ENCODE measurements around the gene ANKRD13B.

Gene ANKRD13B

GRCh38 chr17:29562615-29563014 lies 30.3 kb upstream of the ANKRD13B start:
- no peak overlapping the region for H3K4me3 ChIP-seq (ENCODE audit: low read length)
- H3K27me3 ChIP-seq (ENCODE audit: insufficient read depth, low read length): no peaks in the 10 kb centered on the region
- H3K9me3 ChIP-seq (ENCODE audit: low read length): no peaks in the 10 kb centered on the region
- no peak overlapping the region for H2AFZ ChIP-seq (ENCODE audit: low read depth, low read length)
- H3K4me1 ChIP-seq (ENCODE audit: insufficient read depth, low read length): no peaks in the 10 kb centered on the region
- peaks cover 8% of the 10 kb centered on the region for H3K36me3 ChIP-seq (ENCODE audit: insufficient read depth, low read length)

GRCh38 chr17:29563816-29564215 lies 29.1 kb upstream of the ANKRD13B start:
- H3K4me3 ChIP-seq (ENCODE audit: low read length): no peak overlapping the region
- no peak overlapping the region for H2AFZ ChIP-seq (ENCODE audit: low read depth, low read length)
- no peaks in the 10 kb centered on the region for H3K4me1 ChIP-seq (ENCODE audit: insufficient read depth, low read length)
- H3K36me3 ChIP-seq (ENCODE audit: insufficient read depth, low read length): peaks cover 8% of the 10 kb centered on the region
- H3K9me3 ChIP-seq (ENCODE audit: low read length): no peaks in the 10 kb centered on the region
- H3K27me3 ChIP-seq (ENCODE audit: insufficient read depth, low read length): no peaks in the 10 kb centered on the region

DNA sequence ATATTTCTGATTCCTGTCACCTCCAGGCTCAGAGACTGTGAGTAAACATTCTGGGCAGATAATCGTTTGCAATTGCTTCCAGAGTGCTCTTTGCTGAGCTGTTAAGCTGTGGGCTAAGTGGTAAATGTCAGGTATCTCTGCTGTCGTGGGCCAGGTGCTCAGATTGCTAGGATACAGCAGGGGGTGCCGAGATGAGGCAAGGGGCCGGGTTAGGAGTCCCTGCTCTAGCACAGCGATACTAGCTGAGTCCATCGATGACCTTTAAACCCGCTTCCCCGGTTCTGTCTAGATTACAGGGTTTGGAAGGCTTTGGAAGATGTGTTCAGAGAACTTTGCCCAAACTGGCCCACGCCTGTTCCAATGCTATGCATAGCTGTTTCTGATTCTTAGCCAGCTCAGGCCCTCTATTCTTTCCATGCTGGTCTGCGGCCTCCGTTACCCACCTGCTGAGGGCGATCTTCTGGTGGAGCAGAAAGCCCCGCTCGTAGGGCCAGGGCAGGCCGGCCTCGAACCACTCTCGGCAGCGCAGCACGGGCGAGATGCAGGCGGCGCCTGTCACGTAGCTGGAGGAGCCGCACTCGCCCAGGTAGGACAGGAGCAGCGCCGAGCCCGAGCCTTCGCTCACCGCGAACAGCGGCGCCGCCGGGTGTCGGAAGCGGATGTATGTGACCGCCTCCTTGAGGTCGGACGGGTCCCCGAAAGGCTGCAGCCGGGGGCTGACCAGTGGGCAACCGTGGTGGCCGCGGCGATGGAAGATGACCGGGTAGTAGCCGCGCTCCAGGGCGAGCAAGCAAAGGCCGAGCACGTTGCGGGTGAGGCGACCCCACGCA lies 27.1 kb upstream of the ANKRD13B start:
- Histone ChIP-seq H2AFZ (ENCODE audit: low read depth, low read length) (peak overlapping the region; percentile 83), H3K4me3 (ENCODE audit: low read length) (peak overlapping the region; percentile 84), H3K27me3 (ENCODE audit: insufficient read depth, low read length) (no peaks in the 10 kb centered on the region), H3K4me1 (ENCODE audit: insufficient read depth, low read length) (peaks cover 8% of the 10 kb centered on the region), H3K36me3 (ENCODE audit: insufficient read depth, low read length) (peaks cover 8% of the 10 kb centered on the region), H3K9me3 (ENCODE audit: low read length) (no peaks in the 10 kb centered on the region)

DNA sequence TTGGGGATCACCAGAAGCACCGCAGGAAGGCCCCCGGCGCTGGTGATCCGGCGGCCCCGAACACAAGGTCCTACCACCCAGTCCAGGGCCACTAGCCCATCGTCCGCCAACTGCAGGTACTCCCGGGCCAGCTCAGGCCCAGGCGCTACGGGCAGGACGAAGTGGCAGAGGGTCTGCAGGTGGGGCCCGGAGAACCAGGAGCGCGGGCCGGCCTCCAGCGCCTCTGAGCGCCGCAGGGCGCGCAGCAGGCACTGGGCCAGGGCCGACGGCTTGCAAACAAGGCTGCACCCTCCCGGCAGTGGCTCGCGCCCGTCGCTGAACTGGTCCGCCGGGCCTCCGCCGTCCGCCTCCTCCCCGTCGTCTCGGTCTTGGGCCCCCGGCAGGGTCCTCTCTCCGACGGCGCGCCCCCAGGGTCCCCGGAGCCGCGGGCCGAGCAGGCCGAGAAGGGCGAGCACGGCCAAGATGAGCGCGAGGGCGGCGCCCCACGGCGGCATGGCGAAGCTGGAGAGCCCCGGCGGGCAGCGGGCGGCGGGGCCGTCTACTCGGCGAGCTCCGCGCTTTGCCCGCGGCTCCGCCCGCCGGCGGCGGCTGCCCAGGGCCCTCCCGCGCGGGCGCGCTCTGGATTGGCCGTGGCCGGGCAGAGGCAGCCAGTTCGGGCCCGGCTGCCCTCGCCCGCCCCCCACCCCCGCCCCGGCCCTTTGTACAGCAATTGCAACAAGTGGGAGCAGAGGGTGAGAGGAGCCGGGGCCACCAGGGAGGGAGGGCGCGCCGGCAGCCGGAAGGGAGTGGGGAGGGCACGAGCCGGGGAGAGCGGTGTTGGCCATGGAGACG lies 26.2 kb upstream of the ANKRD13B start, which contains the start of gene ABHD15:
Gene ABHD15 (minus strand): TSS at position 565 of the 831 bp plus-strand sequence. CDS start 71 bp downstream, at position 494.
- Histone ChIP-seq H3K27me3 (ENCODE audit: insufficient read depth, low read length) (no peaks in the 10 kb centered on the region), H2AFZ (ENCODE audit: low read depth, low read length) (peak within 1 kb of the TSS; percentile 83), H3K4me3 (ENCODE audit: low read length) (peak within 1 kb of the TSS; percentile 84), H3K36me3 (ENCODE audit: insufficient read depth, low read length) (peaks cover 16% of the 10 kb centered on the region), H3K4me1 (ENCODE audit: insufficient read depth, low read length) (peaks cover 8% of the 10 kb centered on the region), H3K9me3 (ENCODE audit: low read length) (no peaks in the 10 kb centered on the region)

DNA sequence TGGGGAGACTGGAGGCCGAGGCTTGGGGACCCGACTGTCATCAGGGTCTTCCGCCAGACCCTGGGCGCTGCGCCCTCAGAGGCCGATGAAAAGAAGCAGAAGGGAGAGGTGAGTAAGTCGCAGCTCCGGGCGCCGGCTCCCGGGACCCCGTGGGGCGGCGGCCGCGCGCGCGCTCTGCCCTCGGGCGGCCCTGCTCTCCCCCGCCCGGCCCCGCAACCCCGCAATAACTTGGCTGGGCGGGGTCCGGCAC lies 25.7 kb upstream of the ANKRD13B start:
- H3K4me1 ChIP-seq (ENCODE audit: insufficient read depth, low read length): peaks cover 8% of the 10 kb centered on the region
- H3K4me3 ChIP-seq (ENCODE audit: low read length): peak overlapping the region; percentile 84
- no peaks in the 10 kb centered on the region for H3K27me3 ChIP-seq (ENCODE audit: insufficient read depth, low read length)
- peaks cover 16% of the 10 kb centered on the region for H3K36me3 ChIP-seq (ENCODE audit: insufficient read depth, low read length)
- no peaks in the 10 kb centered on the region for H3K9me3 ChIP-seq (ENCODE audit: low read length)
- H2AFZ ChIP-seq (ENCODE audit: low read depth, low read length): peak overlapping the region; percentile 83

DNA sequence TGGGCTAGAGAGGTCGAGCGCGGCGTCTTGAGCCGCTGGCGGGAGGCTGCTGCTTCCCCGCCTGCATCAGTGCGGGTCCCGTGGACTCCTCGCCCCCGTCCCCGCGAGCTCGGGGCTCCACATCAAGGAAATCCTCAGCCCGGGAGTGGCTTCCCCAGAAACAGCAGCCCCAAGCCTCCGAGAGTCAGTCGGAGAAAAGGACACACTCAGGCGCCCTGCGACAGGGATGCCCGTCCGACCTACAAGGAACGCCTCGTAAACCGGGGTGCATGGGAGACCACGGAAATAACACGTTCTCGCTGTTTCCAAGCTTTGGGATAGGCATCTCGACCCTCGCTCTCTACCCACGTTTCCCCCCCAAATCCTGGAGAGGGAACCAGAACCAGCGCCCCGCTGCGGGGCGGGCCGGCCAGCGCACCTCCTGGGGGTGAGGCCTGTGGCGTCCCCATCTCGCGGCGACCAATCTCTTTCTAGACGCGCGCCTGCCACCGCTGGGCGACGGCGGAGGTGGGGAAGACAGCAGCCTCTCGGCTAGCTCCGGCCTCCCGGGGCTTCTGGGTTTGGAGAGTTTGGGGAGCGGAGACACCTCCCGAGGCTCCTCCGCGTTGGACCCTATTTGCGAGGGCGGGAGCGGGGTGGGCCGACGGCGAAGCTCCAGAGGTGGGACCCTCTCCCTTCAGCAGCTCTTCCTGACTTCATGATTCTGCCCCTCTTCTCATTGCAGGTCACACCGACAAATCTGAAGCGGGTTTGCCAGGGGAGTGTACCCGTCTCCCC lies 25.2 kb upstream of the ANKRD13B start:
- Histone ChIP-seq H3K4me3 (ENCODE audit: low read length) (peak overlapping the region; percentile 84), H3K36me3 (ENCODE audit: insufficient read depth, low read length) (peaks cover 19% of the 10 kb centered on the region), H2AFZ (ENCODE audit: low read depth, low read length) (peak overlapping the region; percentile 83), H3K9me3 (ENCODE audit: low read length) (no peaks in the 10 kb centered on the region), H3K4me1 (ENCODE audit: insufficient read depth, low read length) (peaks cover 8% of the 10 kb centered on the region), H3K27me3 (ENCODE audit: insufficient read depth, low read length) (no peaks in the 10 kb centered on the region)

- Histone ChIP-seq H2AFZ (ENCODE audit: low read depth, low read length) (peak within 1 kb of the TSS; percentile 83), H3K36me3 (ENCODE audit: insufficient read depth, low read length) (peaks cover 24% of the 10 kb centered on the region), H3K4me3 (ENCODE audit: low read length) (peak within 1 kb of the TSS; percentile 84), H3K27me3 (ENCODE audit: insufficient read depth, low read length) (no peaks in the 10 kb centered on the region), H3K9me3 (ENCODE audit: low read length) (no peaks in the 10 kb centered on the region), H3K4me1 (ENCODE audit: insufficient read depth, low read length) (peaks cover 8% of the 10 kb centered on the region)
Measured at GRCh38 chr17:29568331-29569244, 24.3 kb upstream of the ANKRD13B start, which contains the start of gene TP53I13. Gene TP53I13 (plus strand): TSS chr17:29568701. CDS start chr17:29568759, 58 bp downstream.

- no peaks in the 10 kb centered on the region for H3K27me3 ChIP-seq (ENCODE audit: insufficient read depth, low read length)
Measured at GRCh38 chr17:29569245-29569950, 23.5 kb upstream of the ANKRD13B start.

GRCh38 chr17:29570521-29570920 lies 22.4 kb upstream of the ANKRD13B start:
- no peak overlapping the region for H2AFZ ChIP-seq (ENCODE audit: low read depth, low read length)
- H3K36me3 ChIP-seq (ENCODE audit: insufficient read depth, low read length): peaks cover 43% of the 10 kb centered on the region
- peaks cover 8% of the 10 kb centered on the region for H3K4me1 ChIP-seq (ENCODE audit: insufficient read depth, low read length)
- no peak overlapping the region for H3K4me3 ChIP-seq (ENCODE audit: low read length)
- no peaks in the 10 kb centered on the region for H3K9me3 ChIP-seq (ENCODE audit: low read length)
- H3K27me3 ChIP-seq (ENCODE audit: insufficient read depth, low read length): no peaks in the 10 kb centered on the region

More at GRCh38 chr17:29569245-29569950, 23.5 kb upstream of the ANKRD13B start:
- peaks cover 8% of the 10 kb centered on the region for H3K4me1 ChIP-seq (ENCODE audit: insufficient read depth, low read length)
- peak overlapping the region; percentile 84 for H3K4me3 ChIP-seq (ENCODE audit: low read length)
- no peaks in the 10 kb centered on the region for H3K9me3 ChIP-seq (ENCODE audit: low read length)
- peaks cover 32% of the 10 kb centered on the region for H3K36me3 ChIP-seq (ENCODE audit: insufficient read depth, low read length)
- H2AFZ ChIP-seq (ENCODE audit: low read depth, low read length): peak overlapping the region; percentile 83

DNA sequence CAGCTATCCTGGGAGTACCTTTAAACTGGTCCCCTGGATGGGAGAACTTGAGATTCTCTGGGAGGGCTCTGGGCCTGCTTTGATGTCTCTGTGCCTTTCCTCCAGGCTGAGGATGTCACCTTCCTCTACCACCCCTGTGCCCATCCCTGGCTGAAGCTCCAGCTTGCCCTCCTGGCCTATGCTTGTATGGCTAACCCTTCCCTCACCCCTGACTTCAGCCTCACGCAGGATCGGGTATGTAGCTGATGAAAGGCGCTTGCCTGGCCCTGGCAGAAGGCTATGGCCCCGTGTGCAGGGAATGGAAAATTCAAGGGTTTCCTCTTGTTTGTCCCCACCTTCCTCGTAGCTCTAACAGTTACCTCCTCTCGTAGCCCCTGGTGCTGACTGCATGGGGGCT lies 21.4 kb upstream of the ANKRD13B start:
- Histone ChIP-seq H3K9me3 (ENCODE audit: low read length) (no peaks in the 10 kb centered on the region), H3K27me3 (ENCODE audit: insufficient read depth, low read length) (no peaks in the 10 kb centered on the region), H3K36me3 (ENCODE audit: insufficient read depth, low read length) (peaks cover 52% of the 10 kb centered on the region), H3K4me1 (ENCODE audit: insufficient read depth, low read length) (peaks cover 8% of the 10 kb centered on the region), H3K4me3 (ENCODE audit: low read length) (no peak overlapping the region), H2AFZ (ENCODE audit: low read depth, low read length) (no peak overlapping the region)

DNA sequence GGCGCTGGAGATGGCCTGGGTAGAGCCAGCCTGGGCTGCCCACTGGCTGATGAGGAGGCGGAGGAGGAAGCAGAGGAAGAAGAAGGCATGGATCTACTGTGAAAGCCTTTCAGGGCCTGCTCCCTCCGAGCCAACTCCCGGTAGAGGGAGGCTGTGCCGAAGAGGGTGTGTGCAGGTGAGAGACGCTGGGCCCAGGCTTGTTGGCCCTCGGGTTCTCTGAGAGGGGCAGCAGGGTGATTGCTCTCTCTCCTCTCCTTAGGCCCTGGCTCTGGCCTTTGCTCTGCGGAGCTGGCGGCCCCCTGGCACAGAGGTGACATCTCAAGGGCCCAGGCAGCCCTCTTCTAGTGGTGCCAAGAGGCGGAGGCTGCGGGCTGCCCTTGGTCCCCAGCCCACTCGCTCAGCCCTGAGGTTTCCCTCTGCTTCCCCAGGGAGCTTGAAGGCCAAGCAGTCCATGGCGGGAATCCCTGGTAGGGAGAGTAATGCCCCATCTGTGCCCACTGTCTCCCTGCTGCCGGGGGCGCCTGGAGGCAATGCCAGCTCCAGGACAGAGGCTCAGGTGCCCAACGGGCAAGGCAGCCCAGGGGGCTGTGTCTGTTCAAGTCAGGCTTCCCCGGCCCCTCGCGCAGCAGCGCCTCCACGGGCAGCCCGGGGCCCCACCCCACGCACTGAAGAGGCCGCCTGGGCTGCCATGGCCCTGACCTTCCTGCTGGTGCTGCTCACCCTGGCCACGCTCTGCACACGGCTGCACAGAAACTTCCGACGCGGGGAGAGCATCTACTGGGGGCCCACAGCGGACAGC lies 20.9 kb upstream of the ANKRD13B start:
- no peaks in the 10 kb centered on the region for H3K9me3 ChIP-seq (ENCODE audit: low read length)
- no peak overlapping the region for H2AFZ ChIP-seq (ENCODE audit: low read depth, low read length)

More for the DNA sequence above, 20.9 kb upstream of the ANKRD13B start:
- Histone ChIP-seq H3K4me3 (ENCODE audit: low read length) (no peak overlapping the region), H3K36me3 (ENCODE audit: insufficient read depth, low read length) (peaks cover 58% of the 10 kb centered on the region), H3K4me1 (ENCODE audit: insufficient read depth, low read length) (peaks cover 8% of the 10 kb centered on the region), H3K27me3 (ENCODE audit: insufficient read depth, low read length) (no peaks in the 10 kb centered on the region)
